Activated CD8-positive, alpha-beta memory T cell treated with anti-CD3 and anti-CD28 coated beads, Interleukin-2, amount 50 U/mL, for 1 hour (primary cell): ENCODE measurements around the gene TMEFF2.

ENCODE experiments used
- DNase-seq: peaks from one replicate; pipeline ENCODE4 v3.0.0-alpha.2; 2020; ENCODE audit errors: extremely low read depth

The TMEFF2 gene

GRCh38 chr2:191905336-191905735 lies 289.4 kb downstream of the TMEFF2 start:
- no peak for DNase-seq

- DNase-seq = no peak
These were observed 293.7 kb downstream of the TMEFF2 start for GRCh38 chr2:191901031-191901430.

GRCh38 chr2:191899410-191899809 lies 295.3 kb downstream of the TMEFF2 start:
- DNase-seq = no peak
